ENCODE data around the gene NR4A2.

GRCh38 chr2:156305121-156305520, 27.4 kb downstream of the NR4A2 start:
- TF ChIP-seq POLR2AphosphoS5 (IDR thresholded peaks at IDR 0.05; ENCODE audit: low read depth, low read length) (no peak), POLR2A (IDR thresholded peaks at IDR 0.05; ENCODE audit: low read depth, low read length) (no peak), TAF1 (IDR thresholded peaks at IDR 0.05; ENCODE audit: low read depth, low read length) (no peak)

Data from GM12891 (cell line).